Left lung (tissue), 10 donors: ENCODE measurements around the gene ERAP2. TPM values are rescaled to one million over a fixed set of nuclear protein-coding genes. Genes with fewer than 3 reads are reported as not detected.

Experiments used
- ATAC-seq: fragments of 200-7000 bp; cut with Tn5 transposase; one replicate; pipeline ENCODE4 v1.9.1; 2020; ENCODE audit warnings: moderate library complexity
- DNase-seq, 4 donors: peaks; one replicate each; pipeline ENCODE4 v3.0.0-alpha.2; 2013 to 2020
- H3K27ac ChIP-seq, 2 donors: fragments of 200-600 bp; sonication (generic) in 1 of 2; one replicate each; pipeline versions ENCODE4 v1.5.0 to v1.8.0; 2020 to 2021
- H3K27me3 ChIP-seq, 2 donors: fragments of 200-600 bp; sonication (generic) in 1 of 2; one replicate each; pipeline versions ENCODE4 v1.5.0 to v1.8.0; 2020 to 2021
- H3K36me3 ChIP-seq, 2 donors: fragments of 200-600 bp; sonication (generic) in 1 of 2; one replicate each; pipeline versions ENCODE4 v1.5.0 to v1.8.0; 2020 to 2021
- H3K4me1 ChIP-seq, 2 donors: fragments of 200-600 bp; one replicate each; pipeline ENCODE4 v1.8.0; 2021
- H3K4me3 ChIP-seq, 2 donors: fragments of 200-600 bp; sonication (generic) in 1 of 2; one replicate each; pipeline versions ENCODE4 v1.5.0 to v1.8.0; 2020 to 2021; ENCODE audit warnings: mild to moderate bottlenecking in 1 of 2
- H3K9me3 ChIP-seq, 2 donors: fragments of 200-600 bp; sonication (generic) in 1 of 2; one replicate each; pipeline versions ENCODE4 v1.5.0 to v1.8.0; 2020 to 2021
- intact Hi-C, 2 donors: fragments of 100-400 bp; cut with DNase I; formaldehyde crosslinking; loops; one replicate each; pipeline versions ENCODE4 v1.11.2 to v1.14.2; 2022
- polyA plus RNA-seq, 6 donors: library from polyadenylated mRNA; unstranded; fragments of 120-200 nt; gene quantifications; one replicate each; pipeline ENCODE4 v1.2.1, GENCODE V29; 2013; ENCODE audit not compliant: insufficient read length in 6 of 6
- total RNA-seq, 2 donors: library from RNA; stranded (reverse); fragmentation: NEBNext Ultra II Directional; extraction: Animal tissue kit (Norgen Biotek cat#: 25700); gene quantifications; one replicate each; pipeline ENCODE4 v1.2.1, GENCODE V29; 2021
- TF ChIP-seq, protein P1 (sequence below), 2 donors: fragments of 200-600 bp; sonication (generic) in 1 of 2; IDR thresholded peaks; one replicate each; pipeline versions ENCODE4 v1.5.0 to v1.8.0; 2021; ENCODE audit warnings: antibody characterized with exemption in 2 of 2
- donor health status: DM: no; HTN: yes; CAD: no.
- donor health status: DM: no; HTN: no; CAD: no.

The ERAP2 gene
- total and polyA plus RNA-seq, 8 donors, result 17.0 to 40.6 (median 28.1) TPM

DNA sequence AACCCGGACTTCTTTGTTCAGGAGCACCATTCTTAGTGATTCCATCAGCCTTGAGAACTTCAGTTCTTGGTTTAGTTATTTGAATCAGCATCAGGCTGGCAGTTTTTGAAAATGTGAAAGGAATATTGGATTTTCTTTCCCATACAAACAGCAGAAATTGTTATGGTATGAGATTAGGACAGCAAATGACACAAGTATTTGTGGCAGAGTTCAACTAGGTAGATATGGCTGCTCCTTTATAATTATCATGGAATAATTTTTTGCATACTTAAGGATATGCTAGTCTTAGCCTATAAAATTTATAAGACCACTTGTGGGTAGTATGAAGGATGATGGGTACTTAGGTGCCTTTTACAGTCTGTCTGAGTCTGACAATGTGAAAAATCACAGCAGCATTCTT, 25.5 kb downstream of the ERAP2 start:
- H3K27ac ChIP-seq, result no peak overlapping the region
- H3K9me3 ChIP-seq, result no peaks in the 10 kb centered on the region
- DNase-seq (no peak), ATAC-seq (no peak)
- H3K4me1 ChIP-seq, result peaks cover 0 to 4% of the 10 kb centered on the region in 2 donors
- no peak overlapping the region for H3K4me3 ChIP-seq
- TF ChIP-seq, protein P1, sequence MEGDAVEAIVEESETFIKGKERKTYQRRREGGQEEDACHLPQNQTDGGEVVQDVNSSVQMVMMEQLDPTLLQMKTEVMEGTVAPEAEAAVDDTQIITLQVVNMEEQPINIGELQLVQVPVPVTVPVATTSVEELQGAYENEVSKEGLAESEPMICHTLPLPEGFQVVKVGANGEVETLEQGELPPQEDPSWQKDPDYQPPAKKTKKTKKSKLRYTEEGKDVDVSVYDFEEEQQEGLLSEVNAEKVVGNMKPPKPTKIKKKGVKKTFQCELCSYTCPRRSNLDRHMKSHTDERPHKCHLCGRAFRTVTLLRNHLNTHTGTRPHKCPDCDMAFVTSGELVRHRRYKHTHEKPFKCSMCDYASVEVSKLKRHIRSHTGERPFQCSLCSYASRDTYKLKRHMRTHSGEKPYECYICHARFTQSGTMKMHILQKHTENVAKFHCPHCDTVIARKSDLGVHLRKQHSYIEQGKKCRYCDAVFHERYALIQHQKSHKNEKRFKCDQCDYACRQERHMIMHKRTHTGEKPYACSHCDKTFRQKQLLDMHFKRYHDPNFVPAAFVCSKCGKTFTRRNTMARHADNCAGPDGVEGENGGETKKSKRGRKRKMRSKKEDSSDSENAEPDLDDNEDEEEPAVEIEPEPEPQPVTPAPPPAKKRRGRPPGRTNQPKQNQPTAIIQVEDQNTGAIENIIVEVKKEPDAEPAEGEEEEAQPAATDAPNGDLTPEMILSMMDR (IDR thresholded peaks at IDR 0.05), result no peak
- H3K27me3 ChIP-seq, result no peaks in the 10 kb centered on the region
- peaks cover 0 to 46% of the 10 kb centered on the region in 2 donors for H3K36me3 ChIP-seq
- intact Hi-C loops, result no loop called here

GRCh38 chr5:96902876-96903275, 26.6 kb downstream of the ERAP2 start:
- Histone ChIP-seq H3K4me3 (no peak overlapping the region), H3K36me3 (peaks cover 0 to 43% of the 10 kb centered on the region in 2 donors), H3K27ac (no peak overlapping the region), H3K4me1 (peaks cover 0 to 4% of the 10 kb centered on the region in 2 donors), H3K27me3 (no peaks in the 10 kb centered on the region), H3K9me3 (no peaks in the 10 kb centered on the region)
- DNase-seq (no peak), ATAC-seq (no peak)
- intact Hi-C loops, result no loop called here
- TF ChIP-seq, protein P1 (IDR thresholded peaks at IDR 0.05), result no peak

DNA sequence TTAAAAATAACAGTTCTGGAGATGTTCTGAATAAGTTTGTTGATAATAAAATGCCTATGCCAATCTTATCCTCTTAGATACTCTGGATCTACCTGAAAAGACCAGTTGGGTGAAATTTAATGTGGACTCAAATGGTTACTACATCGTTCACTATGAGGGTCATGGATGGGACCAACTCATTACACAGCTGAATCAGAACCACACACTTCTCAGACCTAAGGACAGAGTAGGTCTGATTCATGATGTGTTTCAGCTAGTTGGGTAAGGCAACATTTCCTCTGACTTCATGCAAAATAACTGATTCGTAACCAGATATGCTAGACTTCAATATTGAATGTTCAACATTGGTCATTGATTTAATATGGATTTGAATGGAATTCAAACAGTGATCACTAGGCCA, 27.0 kb downstream of the ERAP2 start:
- H3K4me1 ChIP-seq, result peaks cover 0 to 4% of the 10 kb centered on the region in 2 donors
- DNase-seq, result no peak
- H3K4me3 ChIP-seq, result no peak overlapping the region
- ATAC-seq, result no peak
- peaks cover 0 to 38% of the 10 kb centered on the region in 2 donors for H3K36me3 ChIP-seq
- intact Hi-C loops, result no loop called here
- no peaks in the 10 kb centered on the region for H3K9me3 ChIP-seq
- H3K27me3 ChIP-seq, result no peaks in the 10 kb centered on the region
- TF ChIP-seq, protein P1 (IDR thresholded peaks at IDR 0.05), result no peak
- no peak overlapping the region for H3K27ac ChIP-seq

DNA sequence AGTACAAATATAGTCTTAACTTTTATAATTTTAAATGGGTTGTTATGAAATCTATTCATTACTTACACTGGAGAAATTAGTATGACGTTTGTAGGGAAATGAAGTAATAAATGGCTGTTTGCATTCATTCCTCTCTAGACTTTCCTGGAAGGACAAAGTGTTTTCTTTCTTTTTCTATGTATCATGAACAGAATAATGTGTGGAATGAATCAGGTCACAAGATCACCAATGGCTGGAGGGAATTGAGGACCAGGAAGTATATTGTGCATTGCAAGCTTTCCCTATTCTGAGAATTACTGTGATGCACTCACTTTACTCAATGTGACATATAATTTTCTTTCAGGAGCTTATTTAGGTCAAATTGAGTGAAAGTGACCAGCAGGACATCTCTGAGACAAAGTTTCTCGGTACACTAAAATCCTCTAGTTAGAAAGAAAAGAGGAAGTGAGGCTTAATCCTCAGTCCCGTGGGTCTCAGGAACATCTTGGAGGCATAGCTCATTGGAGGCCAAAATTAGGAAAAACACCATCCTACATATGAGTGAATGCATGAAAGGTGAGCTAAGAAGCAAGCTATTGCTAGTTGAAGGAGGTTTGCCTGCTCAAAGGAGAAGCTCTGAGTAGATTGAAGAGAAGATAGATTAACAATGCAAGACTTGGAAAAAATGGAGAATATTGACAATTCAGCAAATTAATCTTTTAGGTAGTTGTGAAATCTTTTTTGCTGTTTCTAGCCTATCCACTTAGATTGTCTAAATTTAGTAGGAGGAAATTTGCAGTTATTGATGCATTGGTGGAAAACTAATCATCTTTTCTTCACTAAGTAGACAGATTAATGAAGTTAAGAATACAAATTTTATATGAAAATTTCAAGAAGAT, 28.0 kb downstream of the ERAP2 start:
- Histone ChIP-seq H3K36me3 (peaks cover 0 to 38% of the 10 kb centered on the region in 2 donors), H3K4me1 (peaks cover 0 to 4% of the 10 kb centered on the region in 2 donors), H3K27me3 (no peaks in the 10 kb centered on the region), H3K4me3 (no peak overlapping the region), H3K27ac (no peak overlapping the region), H3K9me3 (no peaks in the 10 kb centered on the region)
- DNase-seq (no peak), ATAC-seq (no peak)
- TF ChIP-seq, protein P1 (IDR thresholded peaks at IDR 0.05), result no peak
- intact Hi-C loops, result no loop called here

DNA sequence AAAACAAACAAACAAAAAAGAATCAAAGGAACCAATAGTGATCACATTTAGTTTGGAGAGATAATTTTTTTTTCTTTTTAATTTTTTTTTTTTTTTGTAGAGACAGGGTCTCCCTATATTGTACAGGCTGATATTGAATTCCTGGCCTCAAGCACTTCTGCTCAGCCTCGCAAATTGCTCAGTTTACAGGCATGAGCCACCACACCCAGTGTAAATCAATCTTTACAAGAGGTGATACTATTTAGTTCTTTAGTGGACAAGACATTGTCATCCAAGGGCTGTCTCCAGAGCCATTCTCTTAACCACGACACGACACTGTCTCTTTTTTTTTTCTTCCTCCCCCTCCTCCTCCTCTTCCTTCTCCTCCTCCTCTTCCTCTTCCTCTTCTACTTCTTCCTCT, 29.6 kb downstream of the ERAP2 start:
- DNase-seq, result no peak
- Histone ChIP-seq H3K27ac (no peak overlapping the region), H3K4me3 (no peak overlapping the region), H3K27me3 (no peaks in the 10 kb centered on the region), H3K4me1 (peaks cover 0 to 4% of the 10 kb centered on the region in 2 donors), H3K36me3 (peaks cover 0 to 35% of the 10 kb centered on the region in 2 donors), H3K9me3 (no peaks in the 10 kb centered on the region)
- TF ChIP-seq, protein P1 (IDR thresholded peaks at IDR 0.05), result no peak
- no peak for ATAC-seq
- intact Hi-C loops, result no loop called here
